NOMO-1 treated with dmso at 0.1 percent for 144 hours (cell line): ENCODE results near the gene MAGI1.
"Not testable (repeated sequence)": the region's sequence is repeated elsewhere in the genome, so short reads cannot be mapped to it uniquely, and the experiment has no call there.

Experiments
- DNase-seq: peaks from one replicate; lab custom pipeline; 2025; ENCODE audit not compliant: unreplicated experiment; lab: John Stamatoyannopoulos, UW

Gene MAGI1

DNA sequence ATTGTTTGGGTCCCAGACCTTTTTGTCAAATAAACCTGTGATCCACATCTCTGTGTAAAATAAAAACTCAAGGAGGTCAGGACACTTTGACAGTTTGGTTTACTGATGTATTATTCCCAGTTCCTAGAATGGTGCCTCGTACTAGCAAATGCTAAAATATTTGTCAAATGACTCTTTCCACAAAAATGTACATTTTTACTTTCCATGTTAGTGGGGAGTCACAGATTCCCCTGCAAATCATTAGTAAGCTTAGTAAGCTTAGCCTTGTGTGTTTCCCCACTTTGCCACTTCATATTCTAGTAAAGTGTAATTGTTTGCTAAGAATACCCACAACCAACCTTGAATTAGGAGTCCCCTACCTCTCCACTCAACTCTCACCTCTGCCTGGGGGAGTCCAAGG lies 2.4 kb upstream of the MAGI1 start:
- DNase-seq, result no peak

DNA sequence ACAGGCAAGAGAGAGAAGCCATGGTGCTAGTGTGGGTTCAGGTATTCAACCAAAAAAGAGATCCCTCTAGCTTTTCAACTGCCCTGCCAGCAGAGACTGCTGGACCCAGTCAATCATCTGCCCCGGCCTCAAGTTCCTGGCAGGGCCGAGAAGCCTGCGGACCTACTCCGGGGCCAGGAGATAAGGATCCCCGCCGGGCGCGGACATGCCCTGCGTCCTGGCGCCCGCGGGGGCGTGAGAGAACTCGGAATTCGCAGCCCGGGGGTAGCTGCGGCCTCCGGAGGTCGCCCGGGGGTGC lies 821 bp upstream of the MAGI1 start:
- no peak for DNase-seq

DNA sequence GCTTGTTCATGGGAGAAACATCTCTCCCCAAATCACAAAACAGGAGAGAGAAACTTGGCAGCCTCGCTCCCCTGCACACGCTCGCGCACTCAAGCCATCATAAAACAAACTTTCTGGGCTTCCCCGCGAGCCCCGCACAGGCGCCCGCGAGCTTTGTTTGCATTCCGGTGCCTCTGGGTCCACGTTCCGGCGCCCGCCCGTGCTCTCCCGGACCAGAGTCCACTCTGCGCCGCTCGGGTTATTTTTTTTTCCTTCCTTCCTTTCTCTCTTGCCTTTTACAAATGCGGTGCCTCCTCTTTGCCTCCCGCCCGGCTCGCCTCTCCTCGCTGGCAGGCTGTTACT lies 363 bp downstream of the MAGI1 start:
- DNase-seq, result no peak

DNA sequence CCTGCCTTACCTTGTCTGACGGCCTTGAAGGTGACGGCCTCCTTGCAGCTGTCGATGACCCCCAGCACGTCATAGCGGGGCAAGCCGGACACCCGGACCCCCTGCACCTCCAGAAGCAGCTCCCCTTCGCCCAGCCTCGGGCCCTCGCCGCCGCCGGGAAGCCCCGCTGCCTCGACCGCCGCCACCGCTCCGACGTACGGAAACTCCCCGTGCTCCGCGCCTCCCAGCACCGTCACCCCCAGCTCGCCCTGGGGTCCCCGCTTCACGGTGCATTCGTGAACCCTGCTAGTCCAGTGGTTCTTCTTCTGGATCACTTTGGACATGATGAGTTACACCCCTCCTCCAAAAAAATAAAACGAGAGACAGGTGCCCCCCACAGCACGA lies 740 bp downstream of the MAGI1 start:
- no peak for DNase-seq

DNA sequence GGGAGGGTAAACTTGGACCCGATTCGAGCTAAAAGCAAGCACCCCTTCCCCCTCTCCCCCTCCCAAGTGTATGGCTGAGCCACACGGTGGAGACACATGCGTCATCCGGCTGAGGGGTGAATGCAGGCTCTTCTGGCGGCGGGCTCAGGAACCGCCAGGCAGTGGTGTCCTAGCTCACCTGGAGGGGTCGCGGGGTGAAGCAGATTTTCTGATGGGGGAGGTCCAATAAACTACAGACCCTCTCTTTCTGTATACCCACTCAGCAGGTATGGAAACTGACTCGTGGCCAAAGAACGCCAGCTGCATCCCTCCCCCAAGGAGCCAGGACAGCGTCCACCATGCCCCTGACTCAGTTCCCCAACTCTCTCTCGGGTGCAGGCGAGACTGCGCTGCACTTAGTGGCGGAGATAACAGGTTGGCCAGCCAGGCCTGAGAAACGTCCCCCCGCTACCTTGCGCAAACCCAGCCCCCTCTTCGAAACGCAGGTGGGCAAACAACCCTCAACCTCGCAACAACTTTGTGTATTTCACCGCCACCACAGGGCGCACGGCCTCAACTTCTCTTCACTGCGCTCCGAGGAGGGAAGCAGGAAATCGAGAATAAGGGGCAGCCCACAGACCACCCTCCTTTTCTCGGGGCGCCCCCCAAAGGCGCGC lies 1.3 kb downstream of the MAGI1 start:
- DNase-seq, result no peak

DNA sequence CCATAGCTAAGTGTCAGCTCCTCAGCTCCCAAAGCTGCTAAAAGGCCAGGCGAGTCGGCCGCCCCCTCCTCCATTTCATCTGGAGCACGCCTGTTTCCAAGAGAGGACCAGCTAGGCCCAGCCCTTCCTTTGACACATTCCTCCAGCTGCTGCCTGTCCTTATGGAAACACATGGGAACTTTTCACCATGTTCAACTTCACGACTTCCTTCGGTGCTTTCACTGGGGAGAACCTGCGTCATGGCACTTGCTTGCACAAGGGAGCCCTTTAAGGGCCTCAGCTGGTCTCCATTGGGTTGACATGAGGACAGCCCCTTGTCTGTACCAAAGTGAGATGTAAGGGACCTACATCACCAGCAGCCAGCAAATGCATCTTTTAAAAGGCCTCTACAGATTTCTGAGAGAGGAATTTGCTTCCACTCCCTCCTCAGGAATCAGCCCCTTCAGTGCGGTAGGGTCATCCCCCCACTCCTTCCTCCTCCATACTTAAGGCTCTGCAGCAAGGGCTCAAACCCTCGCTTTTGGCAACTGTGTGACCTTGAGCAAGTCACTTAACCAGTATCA lies 2.1 kb downstream of the MAGI1 start:
- DNase-seq, result no peak

DNA sequence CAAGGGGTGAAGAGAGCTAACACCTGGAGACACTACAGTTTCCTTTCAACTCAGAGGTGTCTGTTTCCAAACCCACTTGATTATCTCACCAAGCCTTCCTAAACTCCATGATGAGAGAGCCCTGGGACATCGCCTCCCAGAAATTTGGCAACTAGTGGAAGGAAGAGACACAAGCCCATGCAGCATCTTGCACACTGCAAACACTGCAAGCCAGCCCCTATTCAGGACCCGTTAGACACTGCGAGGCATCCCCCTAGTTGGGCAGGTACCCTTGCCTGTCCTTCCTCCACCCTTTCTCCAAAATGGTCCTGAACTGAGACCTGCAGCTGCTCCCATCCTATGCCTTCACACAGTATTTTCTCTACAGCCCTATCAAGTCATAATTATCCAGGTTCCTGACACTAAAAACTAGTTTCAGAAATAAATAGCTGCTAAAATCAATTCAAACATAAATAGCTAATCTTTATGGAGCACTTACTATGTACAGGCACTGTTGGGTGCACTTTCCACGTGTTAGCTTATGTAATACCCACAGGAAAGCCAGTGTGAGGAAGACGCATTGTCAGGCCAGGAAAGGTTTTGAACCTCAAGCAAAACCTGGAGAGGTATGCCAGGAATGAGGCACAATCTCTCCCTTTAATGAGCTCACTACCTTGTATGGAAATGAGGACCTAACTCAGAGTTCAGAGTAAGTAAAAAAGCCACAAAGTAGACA lies 2.8 kb downstream of the MAGI1 start:
- no peak for DNase-seq

DNA sequence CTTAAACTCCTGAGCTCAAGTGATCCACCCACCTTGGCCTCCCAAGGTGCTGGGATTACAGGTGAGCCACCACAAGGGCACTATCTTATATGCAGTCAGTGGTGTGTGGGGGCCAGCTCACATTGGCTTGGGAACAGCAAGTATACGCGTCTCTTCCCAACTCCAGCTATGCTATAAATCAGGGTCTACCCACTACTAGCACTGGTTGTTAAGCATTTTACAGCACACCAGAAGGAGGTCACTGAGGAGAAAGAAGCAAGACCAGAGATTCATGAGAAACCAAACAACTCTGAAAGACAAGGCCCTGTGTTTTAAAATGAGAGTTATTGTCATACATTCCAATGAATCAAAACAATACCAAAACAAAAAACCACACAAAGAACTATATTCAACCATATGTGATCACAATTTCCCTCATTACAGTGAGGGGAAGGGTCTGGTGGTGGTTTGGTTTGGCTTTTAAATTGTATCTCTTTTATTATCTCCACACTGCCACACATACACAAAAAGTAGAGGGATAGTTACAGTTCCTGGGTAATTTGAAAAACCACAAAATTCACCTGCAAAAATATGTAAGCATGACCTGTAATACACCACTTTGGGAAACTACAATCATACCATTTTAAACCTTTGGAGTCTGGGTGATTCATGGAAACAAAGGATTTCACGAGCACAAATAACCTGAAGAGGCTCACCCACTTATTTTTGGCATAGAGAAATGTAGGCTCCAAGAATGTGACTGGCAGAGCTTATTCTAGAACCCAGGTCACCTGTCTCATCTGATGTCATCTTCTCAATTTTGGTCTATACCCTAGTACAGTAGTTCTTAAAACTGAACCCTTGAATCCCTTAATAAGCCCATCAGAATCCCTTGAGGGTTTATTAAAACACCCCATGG lies 5.2 kb downstream of the MAGI1 start:
- no peak for DNase-seq

DNA sequence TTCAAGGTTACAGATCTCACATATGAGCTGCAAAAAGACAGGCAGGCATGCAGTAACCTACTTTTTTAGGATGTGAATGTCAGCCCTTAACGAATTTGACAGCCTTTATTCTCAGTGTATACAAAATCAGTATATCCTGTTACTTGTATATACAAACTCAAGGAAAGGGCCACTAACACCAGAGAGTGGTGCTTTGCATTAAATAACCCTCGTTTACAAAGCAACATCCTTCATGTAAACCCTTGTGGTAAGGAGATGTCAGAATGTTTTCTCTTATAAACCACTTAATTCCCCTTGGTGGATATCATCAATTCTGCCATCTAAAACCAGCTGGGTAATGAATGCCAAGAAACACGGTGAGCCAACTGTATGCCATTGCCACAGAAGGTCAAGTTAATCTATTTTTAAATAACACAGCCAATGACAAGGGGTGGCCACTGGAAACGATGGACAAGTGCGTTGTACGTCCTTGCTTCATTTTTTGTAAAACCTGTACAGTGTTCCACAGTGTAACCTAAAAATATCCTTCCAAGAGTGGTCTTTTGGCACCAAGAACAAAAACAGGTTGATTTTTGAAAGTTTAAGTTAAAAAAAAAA lies 7.5 kb downstream of the MAGI1 start:
- DNase-seq, result no peak

DNA sequence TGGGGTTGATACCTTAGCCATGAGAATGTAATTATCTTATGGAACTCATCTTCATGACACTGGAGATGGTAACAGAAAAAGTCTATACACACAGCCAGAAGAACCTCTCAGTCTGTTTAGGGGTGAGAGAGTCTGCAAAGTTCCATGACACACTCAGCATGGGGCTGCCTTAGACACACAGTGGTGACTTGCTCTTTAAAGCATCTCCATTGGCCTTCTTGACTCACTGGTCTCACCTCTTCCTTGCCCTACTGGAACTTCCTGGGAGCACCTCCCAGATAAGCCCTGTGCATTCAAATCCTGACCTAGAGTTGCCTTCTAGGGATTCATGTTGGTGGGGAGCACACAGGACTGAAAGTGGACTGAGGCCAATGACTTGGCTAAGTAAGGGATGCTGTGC lies 9.3 kb downstream of the MAGI1 start:
- no peak for DNase-seq

DNA sequence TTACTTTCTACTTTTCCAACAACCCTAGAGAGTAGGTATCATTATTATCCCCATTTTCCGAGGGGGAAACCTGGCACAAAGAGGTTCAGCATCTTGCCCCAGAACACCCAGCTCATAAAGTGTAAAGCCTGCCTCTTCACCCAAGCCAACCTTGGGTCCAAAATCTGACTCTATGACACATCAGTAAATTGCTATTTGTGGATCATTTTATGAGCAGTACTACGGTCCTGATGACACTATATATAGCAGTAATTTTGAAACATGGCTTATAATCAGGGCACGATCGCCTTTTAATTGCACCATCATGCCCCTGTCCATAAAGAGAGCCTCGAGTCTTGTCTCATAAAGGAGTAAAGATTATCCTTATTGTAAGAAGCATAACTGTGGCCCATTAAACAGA lies 9.7 kb downstream of the MAGI1 start:
- no peak for DNase-seq

DNA sequence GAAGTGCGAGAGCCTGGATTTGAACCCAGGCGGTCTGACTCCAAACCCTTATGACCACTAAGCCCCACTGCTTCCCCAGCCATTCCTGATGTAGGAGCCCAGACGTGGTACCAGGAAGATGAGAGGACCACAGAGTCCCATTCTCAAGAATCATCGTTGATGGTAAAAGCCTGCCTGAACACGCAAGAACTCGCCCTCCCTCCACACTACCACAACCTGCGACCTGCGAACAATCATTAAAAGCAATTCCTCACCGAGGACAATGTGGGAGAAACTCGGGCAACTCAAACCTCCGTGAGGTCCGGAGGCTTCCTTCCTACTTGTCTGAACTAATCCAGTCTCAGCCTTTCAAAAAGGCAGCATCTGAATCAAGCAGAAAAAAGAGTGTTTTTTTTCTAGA lies 10.3 kb downstream of the MAGI1 start:
- no peak for DNase-seq

DNA sequence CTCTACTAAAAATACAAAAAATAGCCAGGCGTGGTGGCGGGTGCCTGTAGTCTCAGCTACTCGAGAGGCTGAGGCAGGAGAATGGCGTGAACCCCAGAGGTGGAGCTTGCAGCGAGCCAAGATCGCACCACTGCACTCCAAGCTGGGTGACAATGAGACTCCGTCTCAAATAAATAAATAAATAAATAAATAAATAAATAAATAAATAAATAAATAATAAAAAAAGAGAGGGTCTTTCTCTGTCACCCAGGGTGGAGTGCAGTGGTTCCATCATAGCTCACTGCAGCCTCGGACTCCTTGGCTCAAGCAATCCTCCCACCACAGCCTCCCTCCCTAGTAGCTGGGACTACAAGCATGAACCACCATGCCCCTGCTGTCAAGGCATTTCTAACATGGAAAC lies 11.6 kb downstream of the MAGI1 start:
- DNase-seq, result not testable (repeated sequence)

DNA sequence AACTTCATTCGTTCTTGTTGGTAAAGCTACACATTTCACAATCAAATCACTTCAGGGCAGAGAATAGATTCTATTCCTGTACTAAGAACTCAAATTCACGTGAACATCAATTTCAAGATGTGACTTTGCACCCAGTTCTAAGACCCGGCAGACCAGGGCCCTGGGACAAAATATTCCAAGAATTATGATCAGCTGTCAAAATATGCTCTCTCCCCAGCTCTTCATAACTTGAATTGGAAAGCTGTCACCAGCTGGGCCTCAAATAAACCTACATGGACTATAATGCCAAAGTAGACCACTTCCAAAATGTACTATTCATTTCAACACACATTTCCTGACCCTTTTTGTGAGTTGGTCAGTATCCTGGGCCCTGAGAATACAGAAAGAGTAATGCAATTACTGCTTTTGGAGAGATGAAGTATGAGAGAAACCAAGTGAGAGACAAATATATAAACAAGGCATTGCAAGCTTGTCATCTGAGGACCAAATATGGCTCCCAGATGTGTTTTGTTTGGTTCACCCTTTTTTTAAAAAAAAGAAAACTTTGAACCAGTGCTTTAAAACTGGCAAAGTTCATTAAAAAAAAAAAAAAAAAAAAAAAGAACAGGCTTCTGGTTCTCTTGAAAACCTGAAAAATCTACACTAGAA lies 14.9 kb downstream of the MAGI1 start:
- DNase-seq, result no peak

DNA sequence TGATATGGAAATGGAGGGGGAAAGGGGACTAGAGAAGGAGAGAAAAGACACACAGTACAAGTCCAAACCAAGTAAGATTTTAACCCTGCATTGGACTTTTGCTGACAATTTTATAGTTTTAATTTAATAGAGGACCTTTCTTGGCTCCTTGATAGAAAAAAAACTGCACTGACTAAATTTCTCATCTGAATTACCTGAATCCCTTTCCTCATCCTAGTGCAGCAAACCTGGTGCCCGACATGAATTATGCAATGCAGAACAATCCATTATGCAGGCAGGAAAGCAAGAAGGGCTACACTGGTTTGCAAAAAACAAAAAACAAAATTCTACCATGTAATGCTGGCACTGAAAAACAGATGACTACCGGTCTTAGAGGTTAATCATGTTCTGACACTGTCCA lies 15.5 kb downstream of the MAGI1 start:
- no peak for DNase-seq

DNA sequence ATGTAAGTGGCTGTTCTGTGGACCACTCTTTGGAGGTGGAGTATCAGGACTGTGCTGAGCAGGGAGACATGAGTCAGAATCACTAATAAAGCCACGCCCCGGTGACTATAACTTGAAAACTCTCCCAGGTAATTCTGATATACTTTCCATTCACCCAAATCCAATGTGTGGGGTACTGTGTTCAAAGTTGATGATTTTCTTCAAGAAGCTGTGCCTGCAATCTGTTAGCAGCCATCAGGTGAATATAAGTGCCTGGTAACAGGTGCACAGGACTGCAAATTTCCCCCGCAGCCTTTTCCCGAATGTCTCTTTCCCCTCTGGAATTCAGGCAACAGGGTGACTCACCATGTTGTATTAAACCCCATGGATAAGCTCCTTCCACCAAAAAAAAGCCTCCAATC lies 17.0 kb downstream of the MAGI1 start:
- DNase-seq, result no peak

DNA sequence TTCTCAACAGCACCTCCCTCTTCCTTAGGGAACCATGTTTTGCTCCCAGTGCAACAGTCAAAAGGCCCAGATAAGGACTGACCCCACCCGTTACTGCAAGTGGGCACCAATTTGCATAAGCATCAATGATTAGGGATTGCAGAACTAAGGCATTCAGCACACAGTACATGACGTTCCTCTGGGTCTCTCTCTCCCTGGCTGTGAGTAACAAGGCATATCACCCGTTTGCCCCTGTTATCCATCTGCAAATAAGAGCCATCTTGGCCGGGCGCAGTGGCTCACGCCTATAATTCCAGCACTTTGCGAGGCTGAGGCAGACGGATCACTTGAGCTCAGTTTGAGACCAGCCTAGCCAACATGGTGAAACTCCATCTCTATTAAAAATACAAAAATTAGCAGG lies 18.8 kb downstream of the MAGI1 start:
- no peak for DNase-seq

DNA sequence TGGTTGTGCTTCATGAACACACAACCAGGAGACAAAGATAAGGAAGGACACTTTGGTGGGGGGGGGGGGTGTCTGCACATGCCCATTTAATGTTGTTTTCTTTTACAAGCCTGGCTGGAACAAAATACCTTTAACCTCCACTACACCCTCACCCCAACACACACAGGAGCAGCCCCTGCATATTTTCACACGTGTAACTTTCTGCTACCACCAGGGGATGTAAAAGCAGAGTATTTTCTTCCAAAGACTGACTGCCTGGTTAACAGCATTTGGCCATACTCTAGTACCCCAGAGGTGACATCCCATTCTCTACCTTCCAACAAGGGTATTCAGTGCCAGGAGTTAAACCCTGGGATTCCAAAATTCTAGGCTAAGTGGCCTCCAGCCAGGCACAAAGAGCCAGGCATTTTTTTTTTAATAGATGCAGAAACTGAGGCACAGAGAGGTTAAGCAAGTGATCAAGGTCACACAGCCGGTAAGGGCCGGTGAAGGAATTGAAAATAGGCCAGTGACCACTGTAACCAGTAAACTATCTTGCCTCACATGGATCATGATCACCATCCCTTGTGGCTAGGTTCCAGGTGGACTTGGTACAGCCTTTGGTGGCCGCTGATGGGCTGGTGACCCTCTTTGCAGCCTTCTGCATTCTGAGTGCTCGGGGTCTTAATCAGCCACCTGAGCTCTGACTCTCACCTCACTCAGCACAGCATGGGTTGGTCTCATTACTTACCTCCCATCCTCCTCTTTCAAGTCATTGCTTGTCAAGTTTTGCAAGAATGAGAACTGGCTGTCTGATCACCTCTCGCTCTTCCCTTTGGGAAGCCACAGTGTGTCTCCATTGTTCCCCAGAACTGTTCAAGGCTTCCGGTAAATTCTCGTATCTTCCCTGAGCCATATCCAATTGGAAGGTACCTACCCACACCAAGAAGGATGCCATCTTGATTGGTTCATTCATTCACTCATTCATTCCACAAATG lies 20.4 kb downstream of the MAGI1 start:
- DNase-seq, result no peak

DNA sequence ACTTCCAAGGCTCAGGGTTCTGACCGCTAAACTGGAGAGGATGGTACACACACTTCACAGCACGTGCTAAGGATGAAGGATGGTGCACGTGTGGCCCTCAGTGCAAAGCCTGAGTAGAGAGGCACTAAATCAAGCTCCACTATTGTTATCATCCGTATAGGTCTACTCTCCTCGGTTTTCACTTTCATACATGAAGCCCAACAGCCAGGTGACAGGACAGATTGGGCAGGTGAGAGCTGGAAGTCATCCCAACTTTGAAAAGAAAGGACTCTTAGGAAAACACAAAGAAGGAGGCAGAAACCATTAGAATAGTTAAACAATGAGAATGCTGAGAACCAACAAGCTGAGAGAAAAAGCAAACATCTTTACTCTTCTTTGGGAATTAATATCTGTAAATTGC lies 21.1 kb downstream of the MAGI1 start:
- DNase-seq, result no peak

DNA sequence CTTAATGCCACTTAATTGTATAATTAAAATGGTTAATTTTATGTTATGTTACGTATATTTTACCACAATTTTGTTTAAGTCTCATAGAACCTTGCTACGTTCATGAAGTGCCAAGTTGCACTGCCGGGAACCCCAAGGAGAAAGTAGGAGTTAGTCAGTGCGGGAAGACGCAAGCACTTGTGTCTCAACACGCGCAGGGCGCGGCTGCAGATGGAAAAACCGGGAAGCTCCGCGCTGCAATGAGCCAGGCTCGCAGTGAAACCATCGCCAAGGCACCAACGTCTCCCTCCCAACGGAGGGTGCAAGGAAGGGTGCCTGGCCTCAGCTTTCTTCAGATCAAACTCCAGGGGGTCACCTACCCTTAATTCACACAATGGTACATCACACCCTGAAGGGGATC lies 21.6 kb downstream of the MAGI1 start:
- DNase-seq, result no peak
